A673 (cell line): ENCODE results near the gene TRA2A. TPM values are rescaled to one million over a fixed set of nuclear protein-coding genes. Genes with fewer than 3 reads are reported as not detected.

ENCODE experiments used
- BruUV-seq: library from RNA; stranded (reverse); fragments of 400-500 nt; replicated peaks from 2 replicates; lab custom pipeline; 2021; lab: Mats Ljungman, UMichigan
- CTCF ChIA-PET: fragments of 300-600 bp; sonication (Branson Sonifier 250); formaldehyde crosslinking; loops from one replicate; lab custom pipeline; 2022; ENCODE audit warnings: antibody characterized with exemption; lab: Charles Lee
- POLR2A ChIA-PET: fragments of 300-600 bp; sonication (Branson Sonifier 250); formaldehyde crosslinking; loops from one replicate; lab custom pipeline; 2022; ENCODE audit warnings: antibody characterized with exemption; ENCODE audit not compliant: low non-redundant PET; lab: Charles Lee
- DNase-seq: peaks from one replicate; pipeline ENCODE4 v3.0.0-alpha.2; 2015; ENCODE audit warnings: low spot score
- H3K27ac ChIP-seq: fragments of 200-600 bp; sonication (generic); 2 replicates; pipeline ENCODE4 v1.5.1; 2016; ENCODE audit warnings: mixed run types, low read depth, mild to moderate bottlenecking, mixed read lengths, antibody characterized with exemption, low read length; ENCODE audit not compliant: poor library complexity, severe bottlenecking
- H3K27me3 ChIP-seq: fragments of 200-600 bp; sonication (generic); replicated peaks from 2 replicates; pipeline ENCODE4 v1.6.1; 2017; ENCODE audit warnings: mixed run types, low read depth, mild to moderate bottlenecking, mixed read lengths, antibody characterized with exemption, low read length; ENCODE audit not compliant: insufficient read depth, poor library complexity
- H3K36me3 ChIP-seq: fragments of 200-600 bp; sonication (generic); 2 replicates; pipeline ENCODE4 v1.6.1; 2016; ENCODE audit warnings: mixed run types, mild to moderate bottlenecking, mixed read lengths, antibody characterized with exemption, low read length; ENCODE audit not compliant: insufficient read depth, poor library complexity, severe bottlenecking
- H3K4me1 ChIP-seq: fragments of 200-600 bp; sonication (generic); 2 replicates; pipeline ENCODE4 v1.6.1; 2017; ENCODE audit warnings: mixed run types, mild to moderate bottlenecking, mixed read lengths, antibody characterized with exemption, low read length; ENCODE audit not compliant: insufficient read depth, poor library complexity, severe bottlenecking
- H3K4me3 ChIP-seq: fragments of 200-600 bp; sonication (generic); 2 replicates; pipeline ENCODE4 v1.5.1; 2016; ENCODE audit warnings: low read depth, mixed run types, mild to moderate bottlenecking, mixed read lengths, low read length; ENCODE audit not compliant: poor library complexity, severe bottlenecking
- H3K9me3 ChIP-seq: fragments of 200-600 bp; sonication (generic); 2 replicates; pipeline ENCODE4 v1.6.1; 2016; ENCODE audit warnings: mixed run types, low read depth, mild to moderate bottlenecking, mixed read lengths, antibody characterized with exemption, low read length; ENCODE audit not compliant: poor library complexity, severe bottlenecking
- EZH2 ChIP-seq: fragments of 200-600 bp; sonication (generic); IDR thresholded peaks from 2 replicates; pipeline ENCODE4 v1.6.1; 2017; ENCODE audit warnings: borderline replicate concordance, low read depth, mild to moderate bottlenecking, mixed read lengths, antibody characterized with exemption, low read length; ENCODE audit not compliant: poor library complexity, severe bottlenecking
- intact Hi-C: fragments of 100-400 bp; cut with micrococcal nuclease; formaldehyde crosslinking; loops from one replicate; pipeline ENCODE4 v1.10.0; 2022; ENCODE audit not compliant: unreplicated experiment
- total RNA-seq: library from RNA; stranded (reverse); gene quantifications from 2 replicates; pipeline ENCODE4 v1.2.3, GENCODE V29; 2021
- TF ChIP-seq, protein P1 (sequence below): fragments of 300-800, 200-600 bp; sonication (generic); conservative IDR thresholded peaks from 2 replicates; pipeline ENCODE4 v1.5.1; 2017; ENCODE audit warnings: low read depth, mild to moderate bottlenecking, antibody characterized with exemption, low read length, moderate library complexity, mixed read lengths

Gene TRA2A
- total RNA-seq, 1 experiment from 2014 or later, result 114 TPM

DNA sequence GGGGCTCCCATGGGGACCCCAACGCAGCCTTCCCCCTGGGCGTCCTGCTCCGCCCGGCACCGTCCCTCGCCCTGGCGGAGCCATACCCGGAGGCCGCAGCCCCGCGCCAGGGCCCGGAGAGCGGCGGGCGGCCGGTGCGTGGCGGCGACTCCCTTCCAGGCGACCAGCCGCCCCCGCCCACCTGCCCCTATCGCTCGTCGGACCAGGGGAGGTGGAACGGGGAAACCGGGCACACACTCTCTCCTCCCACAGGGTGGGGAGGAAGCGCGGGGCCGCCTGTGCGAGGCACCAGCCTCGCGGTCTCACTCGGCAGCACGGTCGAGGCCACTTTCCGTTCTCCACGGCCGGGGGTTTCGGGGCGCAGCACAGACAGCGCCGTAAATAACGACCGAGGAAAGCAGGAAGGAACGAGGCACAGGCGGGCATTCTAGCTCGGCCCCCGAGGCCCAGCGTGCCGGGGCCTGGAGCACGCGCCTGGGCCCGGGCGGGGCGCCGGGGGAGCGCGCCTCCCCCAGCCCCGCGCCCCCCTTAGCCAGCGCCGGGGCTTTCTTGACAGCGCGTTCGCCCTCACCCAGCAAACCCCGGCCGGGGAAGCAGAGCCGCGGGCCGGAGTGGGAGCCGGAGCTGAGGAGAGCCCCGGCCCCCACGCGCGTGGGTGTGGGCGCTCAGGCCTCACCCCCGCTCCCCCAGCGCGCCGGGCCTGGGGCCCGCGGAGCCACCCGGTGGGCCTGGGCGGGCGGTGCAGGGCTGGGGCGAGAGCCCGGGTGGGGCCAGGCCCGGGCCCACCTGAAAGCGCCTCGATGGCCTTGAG, 62.4 kb downstream of the TRA2A start:
- Histone ChIP-seq H3K27me3 (no peaks in the 10 kb centered on the region), H3K4me3 (peak overlapping the region; percentile 91), H3K9me3 (no peaks in the 10 kb centered on the region), H3K27ac (peak overlapping the region; percentile 97), H3K36me3 (no peaks in the 10 kb centered on the region), H3K4me1 (peaks cover 26% of the 10 kb centered on the region)
- DNase-seq, result peak; percentile 50
- no TSS peak for BruUV-seq
- ChIA-PET CTCF (no interaction called here), POLR2A (interaction anchor here (0.5 kb wide), 1 partner anchor 1394 kb away, joined by 3 read pairs; no protein-coding TSS in a partner anchor)
- TF ChIP-seq, protein P1, sequence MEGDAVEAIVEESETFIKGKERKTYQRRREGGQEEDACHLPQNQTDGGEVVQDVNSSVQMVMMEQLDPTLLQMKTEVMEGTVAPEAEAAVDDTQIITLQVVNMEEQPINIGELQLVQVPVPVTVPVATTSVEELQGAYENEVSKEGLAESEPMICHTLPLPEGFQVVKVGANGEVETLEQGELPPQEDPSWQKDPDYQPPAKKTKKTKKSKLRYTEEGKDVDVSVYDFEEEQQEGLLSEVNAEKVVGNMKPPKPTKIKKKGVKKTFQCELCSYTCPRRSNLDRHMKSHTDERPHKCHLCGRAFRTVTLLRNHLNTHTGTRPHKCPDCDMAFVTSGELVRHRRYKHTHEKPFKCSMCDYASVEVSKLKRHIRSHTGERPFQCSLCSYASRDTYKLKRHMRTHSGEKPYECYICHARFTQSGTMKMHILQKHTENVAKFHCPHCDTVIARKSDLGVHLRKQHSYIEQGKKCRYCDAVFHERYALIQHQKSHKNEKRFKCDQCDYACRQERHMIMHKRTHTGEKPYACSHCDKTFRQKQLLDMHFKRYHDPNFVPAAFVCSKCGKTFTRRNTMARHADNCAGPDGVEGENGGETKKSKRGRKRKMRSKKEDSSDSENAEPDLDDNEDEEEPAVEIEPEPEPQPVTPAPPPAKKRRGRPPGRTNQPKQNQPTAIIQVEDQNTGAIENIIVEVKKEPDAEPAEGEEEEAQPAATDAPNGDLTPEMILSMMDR, result no peak
- TF ChIP-seq EZH2, result no peak
- intact Hi-C loops, result no loop called here

GRCh38 chr7:23468526-23469149, 63.1 kb downstream of the TRA2A start:
- Histone ChIP-seq H3K4me1 (peaks cover 33% of the 10 kb centered on the region), H3K36me3 (no peaks in the 10 kb centered on the region), H3K9me3 (no peaks in the 10 kb centered on the region), H3K27me3 (no peaks in the 10 kb centered on the region), H3K4me3 (peak overlapping the region; percentile 91), H3K27ac (peak overlapping the region; percentile 97)
- POLR2A ChIA-PET, result no interaction called here
- intact Hi-C loops, result no loop called here
- CTCF ChIA-PET, result no interaction called here
- DNase-seq, result peak; percentile 35
- TF ChIP-seq EZH2, result no peak
- TF ChIP-seq, protein P1, result no peak
- no TSS peak for BruUV-seq

DNA sequence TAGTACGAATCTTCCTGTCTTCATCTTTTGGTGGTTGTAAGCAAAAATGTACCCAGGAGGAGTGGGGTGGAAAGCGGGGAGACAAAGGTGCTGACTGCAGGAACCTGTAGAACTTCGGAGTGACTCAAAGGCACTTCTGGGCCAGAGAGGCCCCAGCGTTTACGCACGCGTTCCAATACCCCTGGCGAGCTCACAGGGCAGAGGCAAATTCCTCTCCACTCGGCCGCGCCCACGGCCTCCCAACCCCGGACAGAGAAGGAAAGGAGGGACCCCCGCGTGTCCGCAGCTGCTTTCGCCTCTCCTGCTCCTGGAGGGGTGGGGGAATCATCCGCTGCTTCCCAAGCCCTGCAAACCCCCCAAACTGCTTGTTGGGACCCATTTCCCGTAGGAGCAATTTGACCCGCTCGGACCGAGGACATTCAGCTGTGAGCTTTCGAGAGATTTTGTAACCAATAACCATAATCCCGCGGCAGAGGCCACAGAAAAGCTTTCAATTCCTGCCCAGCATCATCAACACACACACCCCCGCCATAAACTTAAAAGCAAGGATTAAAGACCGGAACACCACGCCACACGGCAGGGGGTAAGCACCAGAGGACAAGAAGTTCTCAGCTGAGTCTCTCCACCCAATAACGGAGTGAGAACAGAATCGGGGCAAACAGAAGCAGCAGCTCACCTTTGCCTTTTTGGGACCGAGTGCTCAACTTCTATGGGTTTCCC, 63.8 kb downstream of the TRA2A start:
- H3K4me3 ChIP-seq, result peak overlapping the region; percentile 91
- ChIA-PET CTCF (no interaction called here), POLR2A (no interaction called here)
- BruUV-seq, result TSS peak; percentile 13
- TF ChIP-seq EZH2, result no peak
- TF ChIP-seq, protein P1, result no peak
- H3K36me3 ChIP-seq, result no peaks in the 10 kb centered on the region
- peak overlapping the region; percentile 97 for H3K27ac ChIP-seq
- peaks cover 39% of the 10 kb centered on the region for H3K4me1 ChIP-seq
- peak; percentile 69 for DNase-seq
- H3K9me3 ChIP-seq, result no peaks in the 10 kb centered on the region
- H3K27me3 ChIP-seq, result no peaks in the 10 kb centered on the region
- intact Hi-C loops, result no loop called here
